ENCODE results near the gene DLEC1. TPM values are rescaled to one million over a fixed set of nuclear protein-coding genes. Genes with fewer than 3 reads are reported as not detected.
"Not testable (repeated sequence)": the region's sequence is repeated elsewhere in the genome, so short reads cannot be mapped to it uniquely, and the experiment has no call there.

The DLEC1 gene
- total and polyA plus RNA-seq, 4 donors: 0.25 to 0.69 (median 0.42) TPM

DNA sequence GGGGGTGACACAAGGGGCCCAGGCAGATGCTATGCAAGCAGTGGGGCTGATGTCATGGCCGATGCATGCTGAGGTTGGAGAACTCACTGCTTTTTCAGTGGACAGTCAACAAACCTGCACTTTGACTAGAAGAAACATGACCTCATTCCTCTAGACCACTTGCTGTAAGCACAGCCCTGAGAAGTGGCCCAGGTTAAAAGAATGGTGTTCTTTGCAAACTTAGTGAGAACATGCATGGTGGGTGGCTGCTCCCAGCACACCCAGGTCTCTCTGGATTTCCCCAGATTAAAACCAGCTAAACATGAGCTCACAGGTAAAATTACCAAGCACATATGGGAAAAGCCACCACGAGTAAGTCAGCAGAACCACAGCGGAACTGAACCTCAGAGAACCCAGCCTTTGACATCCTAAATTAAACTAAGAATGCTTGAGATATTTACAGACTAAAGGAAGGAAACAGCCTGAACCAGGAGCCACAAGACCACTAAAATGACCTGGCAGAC lies 15.5 kb downstream of the DLEC1 start:
- DNase-seq: no peak
- intact Hi-C loops (cut with DNase I): no loop called here
- Histone ChIP-seq H3K4me3 (ENCODE audit: low read length in 2 of 2) (no peak overlapping the region), H3K36me3 (ENCODE audit: control insufficient read depth in 1 of 2, insufficient read depth in 2 of 2, low read length in 1 of 2) (peaks cover 0 to under 1% of the 10 kb centered on the region in 2 donors), H3K27ac (ENCODE audit: low read depth in 1 of 2, low read length in 2 of 2) (no peak overlapping the region), H3K27me3 (ENCODE audit: control insufficient read depth in 1 of 2, insufficient read depth in 2 of 2, low read length in 1 of 2) (no peaks in the 10 kb centered on the region), H3K9me3 (ENCODE audit: control insufficient read depth, low read length) (no peaks in the 10 kb centered on the region), H3K4me1 (ENCODE audit: control insufficient read depth in 1 of 2, insufficient read depth in 2 of 2, low read length in 2 of 2) (no peaks in the 10 kb centered on the region)
- WGBS, 2 donors: 75 to 90% methylated on average over 3 of the region's 3 CpGs
- no peak for ATAC-seq (ENCODE audit: low FRiP score)

DNA sequence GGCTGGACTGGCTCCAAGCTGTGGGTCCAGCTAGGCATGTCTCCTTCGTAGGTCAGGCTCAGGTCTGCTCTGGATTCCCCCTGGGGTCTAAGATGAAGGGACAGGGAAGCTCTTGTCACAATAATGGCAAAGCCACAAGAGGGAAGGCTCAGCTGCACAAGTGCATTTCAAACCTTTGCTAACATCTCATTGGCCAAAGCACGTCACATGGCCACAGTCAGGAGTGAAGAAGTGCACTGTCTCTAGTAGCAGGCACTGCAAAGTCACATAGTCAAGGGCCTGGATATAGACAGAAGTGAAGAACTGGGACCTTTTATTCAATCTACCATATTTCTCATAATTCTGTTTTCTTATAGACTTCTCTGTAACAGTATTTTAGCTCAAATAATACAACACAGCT lies 20.1 kb downstream of the DLEC1 start:
- Histone ChIP-seq H3K9me3 (ENCODE audit: control insufficient read depth, low read length) (no peaks in the 10 kb centered on the region), H3K4me1 (ENCODE audit: control insufficient read depth in 1 of 2, insufficient read depth in 2 of 2, low read length in 2 of 2) (no peaks in the 10 kb centered on the region), H3K4me3 (ENCODE audit: low read length in 2 of 2) (no peak overlapping the region), H3K36me3 (ENCODE audit: control insufficient read depth in 1 of 2, insufficient read depth in 2 of 2, low read length in 1 of 2) (peaks cover 0 to 2% of the 10 kb centered on the region in 2 donors), H3K27me3 (ENCODE audit: control insufficient read depth in 1 of 2, insufficient read depth in 2 of 2, low read length in 1 of 2) (no peaks in the 10 kb centered on the region), H3K27ac (ENCODE audit: low read depth in 1 of 2, low read length in 2 of 2) (no peak overlapping the region)
- WGBS, 2 donors: 77 to 81% methylated on average over 2 of the region's 2 CpGs
- intact Hi-C loops (cut with DNase I): no loop called here
- no peak for DNase-seq
- no peak for ATAC-seq (ENCODE audit: low FRiP score)

GRCh38 chr3:38059591-38059990 lies 20.6 kb downstream of the DLEC1 start:
- H3K27ac ChIP-seq (ENCODE audit: low read depth in 1 of 2, low read length in 2 of 2): no peak overlapping the region
- DNase-seq: no peak
- WGBS, 2 donors: 88 to 89% methylated on average over 7 of the region's 7 CpGs
- no peaks in the 10 kb centered on the region for H3K4me1 ChIP-seq (ENCODE audit: control insufficient read depth in 1 of 2, insufficient read depth in 2 of 2, low read length in 2 of 2)
- intact Hi-C loops (cut with DNase I): no loop called here
- H3K36me3 ChIP-seq (ENCODE audit: control insufficient read depth in 1 of 2, insufficient read depth in 2 of 2, low read length in 1 of 2): peaks cover 0 to 2% of the 10 kb centered on the region in 2 donors
- H3K9me3 ChIP-seq (ENCODE audit: control insufficient read depth, low read length): no peaks in the 10 kb centered on the region
- H3K27me3 ChIP-seq (ENCODE audit: control insufficient read depth in 1 of 2, insufficient read depth in 2 of 2, low read length in 1 of 2): no peaks in the 10 kb centered on the region
- no peak for ATAC-seq (ENCODE audit: low FRiP score)
- no peak overlapping the region for H3K4me3 ChIP-seq (ENCODE audit: low read length in 2 of 2)

DNA sequence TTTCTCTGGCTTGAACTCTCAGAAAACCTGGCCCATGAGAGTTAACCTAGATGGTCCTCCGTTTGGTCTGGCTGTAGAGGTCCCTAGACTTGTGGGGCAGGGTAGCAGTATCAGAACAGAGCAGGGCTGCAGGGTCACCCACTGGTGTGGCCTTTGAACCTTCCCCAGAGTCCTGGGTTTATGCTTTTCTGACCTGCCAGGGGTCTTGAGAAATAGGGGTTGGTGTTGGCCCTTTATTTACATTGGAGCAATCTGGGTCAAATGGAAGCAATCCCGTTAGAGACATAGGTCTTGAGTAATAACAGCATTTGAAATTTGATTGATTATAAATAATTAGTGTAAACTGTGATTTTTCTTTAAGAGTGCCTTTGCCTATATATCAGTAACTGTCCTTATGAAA lies 23.8 kb downstream of the DLEC1 start:
- DNase-seq (no peak), ATAC-seq (ENCODE audit: low FRiP score) (no peak)
- Histone ChIP-seq H3K4me1 (ENCODE audit: control insufficient read depth in 1 of 2, insufficient read depth in 2 of 2, low read length in 2 of 2) (no peaks in the 10 kb centered on the region), H3K27ac (ENCODE audit: low read depth in 1 of 2, low read length in 2 of 2) (no peak overlapping the region), H3K9me3 (ENCODE audit: control insufficient read depth, low read length) (no peaks in the 10 kb centered on the region), H3K27me3 (ENCODE audit: control insufficient read depth in 1 of 2, insufficient read depth in 2 of 2, low read length in 1 of 2) (no peaks in the 10 kb centered on the region), H3K36me3 (ENCODE audit: control insufficient read depth in 1 of 2, insufficient read depth in 2 of 2, low read length in 1 of 2) (peaks cover 0 to 2% of the 10 kb centered on the region in 2 donors), H3K4me3 (ENCODE audit: low read length in 2 of 2) (no peak overlapping the region)
- intact Hi-C loops (cut with DNase I): no loop called here
- 66 to 69% methylated on average over 2 of the region's 2 CpGs for WGBS, 2 donors

- H3K27me3 ChIP-seq (ENCODE audit: control insufficient read depth in 1 of 2, insufficient read depth in 2 of 2, low read length in 1 of 2); H3K4me3 ChIP-seq (ENCODE audit: low read length in 2 of 2); H3K36me3 ChIP-seq (ENCODE audit: control insufficient read depth in 1 of 2, insufficient read depth in 2 of 2, low read length in 1 of 2); H3K4me1 ChIP-seq (ENCODE audit: control insufficient read depth in 1 of 2, insufficient read depth in 2 of 2, low read length in 2 of 2); ATAC-seq (ENCODE audit: low FRiP score); DNase-seq; H3K27ac ChIP-seq (ENCODE audit: low read depth in 1 of 2, low read length in 2 of 2); H3K9me3 ChIP-seq (ENCODE audit: control insufficient read depth, low read length); intact Hi-C loops (cut with DNase I): not testable (repeated sequence)
- 94% methylated on average over 22 to 30 of the region's 32 CpGs for WGBS, 2 donors
Measured at GRCh38 chr3:38064453-38064852, 25.4 kb downstream of the DLEC1 start.

DNA sequence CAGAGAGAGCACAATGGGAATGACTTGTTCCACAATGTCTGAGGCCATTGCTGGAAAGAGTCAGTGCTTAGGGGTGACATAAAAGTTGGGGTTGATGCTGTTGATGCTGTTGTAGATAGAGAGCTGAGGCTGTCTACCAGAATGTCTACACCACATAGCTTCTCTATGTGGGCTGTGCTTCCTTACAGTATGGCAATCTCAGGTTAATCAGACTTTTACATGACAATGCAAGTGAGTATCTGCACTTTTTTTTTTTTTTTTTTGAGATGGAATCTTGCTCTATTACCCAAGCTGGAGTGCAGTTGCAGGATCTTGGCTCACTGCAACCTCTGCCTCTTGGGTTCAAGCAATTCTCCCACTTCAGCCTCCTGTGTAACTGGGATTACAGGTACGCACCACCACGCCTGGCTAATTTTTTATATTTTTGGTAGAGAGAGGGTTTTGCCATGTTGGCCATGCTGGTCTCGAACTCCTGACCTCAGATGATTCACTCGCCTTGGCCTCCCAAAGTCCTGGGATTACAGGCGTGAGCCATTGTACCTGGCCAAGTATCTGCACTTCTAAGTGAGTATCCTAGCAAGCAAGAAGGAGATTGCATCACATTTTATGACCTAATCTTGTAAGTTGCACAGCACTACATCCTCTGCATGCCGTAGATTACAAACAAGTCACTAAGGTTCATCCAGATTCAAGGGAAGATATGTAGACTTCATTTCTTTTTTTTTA lies 28.7 kb downstream of the DLEC1 start:
- no peaks in the 10 kb centered on the region for H3K9me3 ChIP-seq (ENCODE audit: control insufficient read depth, low read length)
- intact Hi-C loops (cut with DNase I): no loop called here
- no peak overlapping the region for H3K4me3 ChIP-seq (ENCODE audit: low read length in 2 of 2)
- DNase-seq (no peak), ATAC-seq (ENCODE audit: low FRiP score) (no peak)
- 93 to 96% methylated on average over 6 of the region's 6 CpGs for WGBS, 2 donors
- no peaks in the 10 kb centered on the region for H3K4me1 ChIP-seq (ENCODE audit: control insufficient read depth in 1 of 2, insufficient read depth in 2 of 2, low read length in 2 of 2)
- no peaks in the 10 kb centered on the region for H3K27me3 ChIP-seq (ENCODE audit: control insufficient read depth in 1 of 2, insufficient read depth in 2 of 2, low read length in 1 of 2)
- H3K27ac ChIP-seq (ENCODE audit: low read depth in 1 of 2, low read length in 2 of 2): no peak overlapping the region
- H3K36me3 ChIP-seq (ENCODE audit: control insufficient read depth in 1 of 2, insufficient read depth in 2 of 2, low read length in 1 of 2): no peaks in the 10 kb centered on the region

- 74 to 91% methylated on average over 2 of the region's 2 CpGs for WGBS, 2 donors
- Histone ChIP-seq H3K27ac (ENCODE audit: low read depth in 1 of 2, low read length in 2 of 2) (no peak overlapping the region), H3K4me3 (ENCODE audit: low read length in 2 of 2) (no peak overlapping the region), H3K36me3 (ENCODE audit: control insufficient read depth in 1 of 2, insufficient read depth in 2 of 2, low read length in 1 of 2) (no peaks in the 10 kb centered on the region), H3K9me3 (ENCODE audit: control insufficient read depth, low read length) (no peaks in the 10 kb centered on the region), H3K4me1 (ENCODE audit: control insufficient read depth in 1 of 2, insufficient read depth in 2 of 2, low read length in 2 of 2) (no peaks in the 10 kb centered on the region), H3K27me3 (ENCODE audit: control insufficient read depth in 1 of 2, insufficient read depth in 2 of 2, low read length in 1 of 2) (no peaks in the 10 kb centered on the region)
- ATAC-seq (ENCODE audit: low FRiP score): no peak
- intact Hi-C loops (cut with DNase I): no loop called here
- DNase-seq: no peak
Measured at GRCh38 chr3:38070013-38070412, 31.0 kb downstream of the DLEC1 start.

DNA sequence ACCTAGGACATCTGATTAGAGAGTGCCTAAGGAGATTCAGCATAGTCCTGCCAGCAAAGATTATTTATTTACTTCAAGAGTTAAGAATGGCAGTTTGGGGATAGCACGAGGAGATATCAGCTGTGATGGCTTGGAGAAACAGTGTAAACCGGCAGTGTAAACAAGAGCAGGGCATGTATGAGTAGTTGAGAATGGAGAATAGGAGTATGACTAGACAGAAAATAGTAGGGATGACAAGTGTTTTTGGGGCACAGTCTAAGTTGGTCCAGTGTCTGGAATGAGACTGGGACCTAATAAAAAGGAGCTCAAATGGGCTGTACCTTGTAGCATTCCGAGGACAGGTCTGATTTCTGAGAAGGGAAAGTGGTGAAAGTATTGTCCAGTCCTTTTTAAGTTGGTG lies 38.1 kb downstream of the DLEC1 start:
- H3K36me3 ChIP-seq (ENCODE audit: control insufficient read depth in 1 of 2, insufficient read depth in 2 of 2, low read length in 1 of 2); intact Hi-C loops (cut with DNase I); H3K27me3 ChIP-seq (ENCODE audit: control insufficient read depth in 1 of 2, insufficient read depth in 2 of 2, low read length in 1 of 2); ATAC-seq (ENCODE audit: low FRiP score); H3K27ac ChIP-seq (ENCODE audit: low read depth in 1 of 2, low read length in 2 of 2); H3K4me3 ChIP-seq (ENCODE audit: low read length in 2 of 2); DNase-seq; H3K9me3 ChIP-seq (ENCODE audit: control insufficient read depth, low read length); H3K4me1 ChIP-seq (ENCODE audit: control insufficient read depth in 1 of 2, insufficient read depth in 2 of 2, low read length in 2 of 2): not testable (repeated sequence)
- 69 to 70% methylated on average over 1 to 2 of the region's 3 CpGs for WGBS, 2 donors

DNA sequence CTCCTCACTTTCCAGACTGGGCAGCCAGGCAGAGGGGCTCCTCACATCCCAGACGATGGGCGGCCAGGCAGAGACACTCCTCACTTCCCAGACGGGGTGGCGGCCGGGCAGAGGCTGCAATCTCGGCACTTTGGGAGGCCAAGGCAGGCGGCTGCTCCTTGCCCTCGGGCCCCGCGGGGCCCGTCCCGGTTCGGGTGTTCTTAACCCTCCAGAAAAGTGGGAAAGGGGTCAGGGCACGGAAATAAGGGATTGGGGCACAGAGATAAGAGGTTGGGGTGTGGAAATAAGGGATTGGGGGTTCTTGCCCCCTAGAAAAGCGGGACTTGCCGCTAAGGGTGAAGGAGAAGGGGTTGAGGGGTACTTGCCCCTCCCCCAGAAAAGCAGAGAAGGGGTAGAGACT lies 43.3 kb downstream of the DLEC1 start:
- H3K36me3 ChIP-seq (ENCODE audit: control insufficient read depth in 1 of 2, insufficient read depth in 2 of 2, low read length in 1 of 2); H3K27ac ChIP-seq (ENCODE audit: low read depth in 1 of 2, low read length in 2 of 2); intact Hi-C loops (cut with DNase I); H3K27me3 ChIP-seq (ENCODE audit: control insufficient read depth in 1 of 2, insufficient read depth in 2 of 2, low read length in 1 of 2); H3K4me1 ChIP-seq (ENCODE audit: control insufficient read depth in 1 of 2, insufficient read depth in 2 of 2, low read length in 2 of 2); DNase-seq; H3K9me3 ChIP-seq (ENCODE audit: control insufficient read depth, low read length); H3K4me3 ChIP-seq (ENCODE audit: low read length in 2 of 2); ATAC-seq (ENCODE audit: low FRiP score): not testable (repeated sequence)
- WGBS, 2 donors: 89 to 95% methylated on average over 7 to 14 of the region's 16 CpGs

All from aorta (tissue), 5 donors.